GM13976 (cell line): ENCODE measurements around the gene DMBT1.

Experiments
- DNase-seq: peaks from one replicate; pipeline ENCODE4 v3.0.0; 2012; ENCODE audit warnings: low spot score
- CTCF ChIP-seq: IDR thresholded peaks from 2 replicates; pipeline ENCODE4 v1.5.1; 2012; ENCODE audit warnings: borderline replicate concordance, mild to moderate bottlenecking; ENCODE audit not compliant: insufficient read depth; ENCODE audit errors: extremely low read depth, missing control alignments, control extremely low read depth
- in situ Hi-C: fragments of 300-500 bp; cut with MboI; formaldehyde crosslinking; loops from one replicate; pipeline ENCODE4 v1.12.0; 2022; ENCODE audit warnings: low sequenced_read_pairs, mixed read lengths, inconsistent platforms; ENCODE audit not compliant: unreplicated experiment

The DMBT1 gene

GRCh38 chr10:122559228-122559627, 1.3 kb upstream of the DMBT1 start:
- no peak for TF ChIP-seq CTCF
- in situ Hi-C loops = loop anchor here (25.0 kb wide), 1 partner anchor 272 kb away; no protein-coding TSS in a partner anchor
- no peak for DNase-seq

DNA sequence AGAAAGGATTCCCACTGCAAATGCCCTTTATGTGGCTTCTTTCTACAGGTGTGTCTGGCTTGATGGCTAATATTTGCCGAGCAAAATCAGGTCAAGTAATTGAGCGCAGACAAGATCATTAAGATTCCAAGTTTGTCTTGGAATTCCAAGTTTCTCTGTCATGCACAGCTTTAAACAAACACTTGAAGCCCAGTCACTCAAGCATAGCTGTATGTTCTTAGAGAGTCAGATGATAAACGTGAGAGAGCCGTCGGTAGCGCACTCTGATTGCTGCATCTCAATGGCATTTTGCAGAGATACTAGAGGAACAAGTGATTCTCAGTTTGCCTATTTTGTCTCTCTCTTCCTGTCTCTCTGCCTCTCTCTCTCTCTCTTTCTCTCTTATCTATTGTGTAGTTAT, 658 bp downstream of the DMBT1 start:
- TF ChIP-seq CTCF = no peak
- no peak for DNase-seq
- in situ Hi-C loops = loop anchor here (25.0 kb wide), 1 partner anchor 274 kb away; no protein-coding TSS in a partner anchor

- no peak for TF ChIP-seq CTCF
- in situ Hi-C loops = loop anchor here (25.0 kb wide), 1 partner anchor 274 kb away; no protein-coding TSS in a partner anchor
- no peak for DNase-seq
Observed at GRCh38 chr10:122561792-122562191, 1.2 kb downstream of the DMBT1 start.

- in situ Hi-C loops = loop anchor here (25.0 kb wide), 1 partner anchor 278 kb away; no protein-coding TSS in a partner anchor
- TF ChIP-seq CTCF = no peak
- no peak for DNase-seq
Observed at GRCh38 chr10:122564980-122565379, 4.4 kb downstream of the DMBT1 start.

DNA sequence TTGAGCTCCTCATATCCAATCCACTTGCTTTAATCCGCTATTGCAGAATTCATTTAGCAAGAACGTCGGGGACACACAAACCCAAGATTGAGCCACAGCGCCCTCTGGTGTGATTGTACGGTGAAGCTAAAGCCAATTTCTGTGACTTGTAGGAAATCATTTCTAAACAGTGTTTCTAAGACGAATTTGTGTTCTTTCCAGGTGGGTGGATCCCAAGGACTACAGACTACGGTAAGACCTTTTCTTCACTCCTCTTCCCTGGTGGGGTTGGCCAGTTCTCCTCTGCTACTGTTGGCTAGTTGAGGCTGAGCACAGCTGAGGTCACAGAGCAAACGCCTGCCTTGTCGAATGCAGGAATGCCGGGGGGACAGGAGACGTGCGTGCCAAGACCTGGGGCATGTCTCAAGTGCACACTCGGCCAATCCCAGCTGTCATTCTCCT, 5.2 kb downstream of the DMBT1 start:
- peak; percentile 80 for TF ChIP-seq CTCF
- in situ Hi-C loops = loop anchor here (25.0 kb wide), 1 partner anchor 278 kb away; no protein-coding TSS in a partner anchor
- DNase-seq = peak; percentile 63

DNA sequence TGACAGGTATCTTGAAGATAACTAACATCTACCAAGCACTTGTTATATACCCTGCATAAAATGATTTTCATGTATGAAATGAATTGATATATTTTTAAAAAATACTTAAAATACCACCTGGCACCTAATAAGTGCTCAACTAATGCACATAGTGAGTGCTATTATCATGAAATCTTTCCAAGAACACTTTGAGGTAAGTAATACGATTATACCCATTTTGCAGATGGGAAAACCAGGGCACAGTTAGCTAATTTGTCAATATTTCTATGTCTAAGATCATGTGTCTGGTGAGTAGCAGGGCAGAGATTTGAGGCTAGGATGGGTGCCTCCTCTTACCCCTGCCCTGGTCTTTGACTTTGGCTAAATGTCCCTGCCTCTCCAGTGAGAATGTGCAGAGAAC, 6.1 kb downstream of the DMBT1 start:
- in situ Hi-C loops = loop anchor here (25.0 kb wide), 1 partner anchor 279 kb away; no protein-coding TSS in a partner anchor
- no peak for TF ChIP-seq CTCF

More for the DNA sequence above, 6.1 kb downstream of the DMBT1 start:
- DNase-seq = no peak
